ENCODE data around the gene CDC45. TPM values are rescaled to one million over a fixed set of nuclear protein-coding genes. Genes with fewer than 3 reads are reported as not detected.
A peak's percentile ranks its signal among the peaks of the same experiment; 100 is the strongest.

CDC45 gene
- total RNA-seq, 8 experiments from 2014 or later: 0.60 to 28.7 (median 1.2) TPM

DNA sequence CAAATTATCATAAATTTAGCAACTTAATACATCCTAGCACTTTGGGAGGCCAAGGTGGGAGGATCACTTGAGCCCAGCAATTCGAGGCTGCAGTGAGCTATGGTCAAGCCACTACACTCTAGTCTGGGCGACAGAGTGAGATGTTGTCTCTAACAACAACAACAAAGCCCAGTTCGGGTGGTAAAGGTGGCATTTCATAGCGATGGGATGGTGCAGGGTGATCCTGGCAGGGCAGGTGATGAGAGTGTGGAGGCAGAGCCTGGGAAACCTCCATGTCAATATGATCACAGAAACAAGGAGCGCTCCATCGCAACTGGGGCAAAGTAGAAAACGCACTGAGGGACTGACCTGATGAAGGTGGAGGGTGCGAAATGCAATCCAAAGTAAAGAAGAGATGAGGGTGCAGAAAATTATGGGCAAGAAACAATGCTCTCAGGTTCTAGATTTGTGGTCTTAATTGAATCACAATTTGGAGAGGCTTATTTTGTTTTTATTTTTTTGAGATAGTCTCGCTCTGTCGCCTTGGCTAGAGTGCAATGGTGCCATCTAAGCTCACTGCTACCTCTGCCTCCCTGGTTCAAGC, 77.3 kb downstream of the CDC45 start:
- in situ Hi-C loops (cut with MboI; ENCODE audit: low pct_unique_long_range_greater_than_20kb in 2 of 9, low sequenced_read_pairs in 9 of 9, unreplicated experiment in 9 of 9): no loop called here
- ATAC-seq (replicated peaks in 6 of 8): no peak
- WGBS, 10 experiments: 55 to 100% (median 88%) methylated on average over 3 to 9 of the region's 10 CpGs; no CpG with 5 or more reads in 1 of the 10 experiments

DNA sequence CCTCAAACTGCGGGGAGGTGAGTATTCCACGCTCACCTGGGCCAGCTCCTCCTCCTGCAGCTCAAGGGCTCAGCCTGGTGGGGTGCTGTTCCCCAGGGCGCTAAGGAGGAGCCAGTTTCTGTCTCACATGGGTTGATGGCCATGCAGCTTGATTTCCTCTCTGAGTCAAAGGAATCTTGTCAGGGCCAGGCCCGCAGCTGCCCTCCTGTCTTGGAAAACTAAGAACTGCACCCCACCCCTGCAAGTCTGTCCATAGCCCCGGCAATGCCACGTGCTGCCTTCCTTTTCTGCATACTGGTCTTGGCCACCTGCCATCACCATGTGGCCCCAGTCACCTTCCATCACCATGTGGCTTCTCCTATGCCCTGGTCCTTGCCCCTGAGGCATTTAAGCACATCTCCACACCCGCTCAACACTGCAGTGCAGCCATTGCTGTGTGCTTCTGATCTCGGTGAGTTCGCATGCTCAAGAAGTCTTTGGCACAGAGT, 79.6 kb downstream of the CDC45 start:
- in situ Hi-C loops (cut with MboI; ENCODE audit: low pct_unique_long_range_greater_than_20kb in 2 of 9, low sequenced_read_pairs in 9 of 9, unreplicated experiment in 9 of 9): no loop called here
- WGBS, 10 experiments: 48 to 94% (median 75%) methylated on average over 1 to 8 of the region's 9 CpGs; no CpG with 5 or more reads in 2 of the 10 experiments
- Histone ChIP-seq H3K4me1 (replicated peaks in 1 of 2) (no peaks in the 10 kb centered on the region), H3K4me3 (no peak overlapping the region), H3K27ac (no peak overlapping the region)
- peak in 3 of 8 experiments; percentile 55 to 83 (median 70) for ATAC-seq (replicated peaks in 6 of 8)

More for the DNA sequence above, 77.3 kb downstream of the CDC45 start:
- Histone ChIP-seq H3K27ac (no peak overlapping the region), H3K4me3 (no peak overlapping the region), H3K4me1 (replicated peaks in 1 of 2) (no peaks in the 10 kb centered on the region)

DNA sequence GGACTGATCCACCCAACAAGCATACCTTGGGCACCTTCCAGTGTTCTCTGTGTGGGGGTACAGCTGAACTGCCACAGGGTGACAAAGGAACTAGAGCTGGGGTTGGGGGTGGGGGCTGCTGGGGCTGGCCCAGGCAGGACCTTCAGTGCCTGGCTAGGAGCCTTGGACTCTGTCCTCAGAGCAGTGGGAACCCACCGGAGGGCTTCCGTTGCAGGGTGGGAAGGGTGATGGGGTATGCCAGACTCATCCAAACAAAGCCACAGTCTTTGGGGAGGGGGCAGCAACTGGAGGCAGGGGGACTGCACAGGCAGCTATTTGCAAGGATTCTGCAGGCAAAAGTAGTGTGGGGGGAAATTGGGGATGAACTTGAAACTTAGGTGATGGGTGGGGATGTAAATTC, 80.2 kb downstream of the CDC45 start:
- no CpG with 5 or more reads among the region's 2 CpGs for WGBS, 10 experiments
- in situ Hi-C loops (cut with MboI; ENCODE audit: low pct_unique_long_range_greater_than_20kb in 2 of 9, low sequenced_read_pairs in 9 of 9, unreplicated experiment in 9 of 9): no loop called here

DNA sequence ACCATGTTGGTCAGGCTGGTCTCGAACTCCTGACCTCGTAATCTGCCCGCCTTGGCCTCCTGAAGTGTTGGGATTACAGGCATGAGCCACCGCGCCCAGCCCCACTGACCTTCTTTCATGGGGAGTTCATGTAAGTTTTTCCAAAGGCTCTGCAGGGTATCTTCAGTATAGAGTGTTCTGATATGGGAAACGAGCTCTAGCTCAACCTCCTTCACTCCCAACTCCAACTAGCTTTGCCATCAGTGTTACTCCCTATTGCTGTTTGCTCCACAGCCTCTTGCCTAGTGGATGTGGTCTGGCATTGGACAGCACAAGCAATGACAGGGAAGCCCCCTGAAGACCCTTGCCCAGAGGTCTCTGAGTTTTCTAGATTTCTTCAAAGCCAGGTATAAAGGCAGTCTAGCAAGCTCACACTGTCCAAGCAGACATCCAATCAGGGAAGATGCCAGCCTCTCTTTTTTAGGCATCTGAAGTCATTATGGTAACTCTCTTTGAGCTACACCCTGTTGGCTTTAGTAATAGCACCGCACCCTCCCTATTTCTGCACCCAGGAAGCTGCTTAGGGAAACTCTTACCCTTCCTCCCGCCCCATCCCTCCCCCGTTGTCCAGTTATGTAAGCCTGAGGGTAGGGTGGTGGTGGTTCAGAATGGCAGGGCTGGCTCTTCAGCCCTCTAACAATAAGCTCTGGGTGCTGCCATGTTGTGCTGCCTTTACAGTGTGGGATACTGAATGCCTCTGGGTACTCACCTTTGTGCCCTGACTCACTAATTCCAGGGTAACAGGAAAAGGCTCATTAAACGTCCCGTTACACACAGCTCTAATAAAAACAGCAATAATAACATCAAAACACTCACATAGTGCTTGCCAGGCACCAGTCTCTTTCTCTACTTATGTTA, 85.9 kb downstream of the CDC45 start:
- H3K27ac ChIP-seq: no peak overlapping the region
- H3K4me3 ChIP-seq: no peak overlapping the region
- peak in 3 of 8 experiments; percentile 55 to 83 (median 72) for ATAC-seq (replicated peaks in 6 of 8)
- WGBS, 10 experiments: 8 to 100% (median 67%) methylated on average over 2 to 8 of the region's 11 CpGs; no CpG with 5 or more reads in 4 of the 10 experiments
- in situ Hi-C loops (cut with MboI; ENCODE audit: low pct_unique_long_range_greater_than_20kb in 2 of 9, low sequenced_read_pairs in 9 of 9, unreplicated experiment in 9 of 9): no loop called here
- H3K4me1 ChIP-seq (replicated peaks in 1 of 2): no peaks in the 10 kb centered on the region

More for the DNA sequence above, 80.2 kb downstream of the CDC45 start:
- ATAC-seq (replicated peaks in 6 of 8): no peak
- Histone ChIP-seq H3K4me1 (replicated peaks in 1 of 2) (no peaks in the 10 kb centered on the region), H3K27ac (no peak overlapping the region), H3K4me3 (no peak overlapping the region)

DNA sequence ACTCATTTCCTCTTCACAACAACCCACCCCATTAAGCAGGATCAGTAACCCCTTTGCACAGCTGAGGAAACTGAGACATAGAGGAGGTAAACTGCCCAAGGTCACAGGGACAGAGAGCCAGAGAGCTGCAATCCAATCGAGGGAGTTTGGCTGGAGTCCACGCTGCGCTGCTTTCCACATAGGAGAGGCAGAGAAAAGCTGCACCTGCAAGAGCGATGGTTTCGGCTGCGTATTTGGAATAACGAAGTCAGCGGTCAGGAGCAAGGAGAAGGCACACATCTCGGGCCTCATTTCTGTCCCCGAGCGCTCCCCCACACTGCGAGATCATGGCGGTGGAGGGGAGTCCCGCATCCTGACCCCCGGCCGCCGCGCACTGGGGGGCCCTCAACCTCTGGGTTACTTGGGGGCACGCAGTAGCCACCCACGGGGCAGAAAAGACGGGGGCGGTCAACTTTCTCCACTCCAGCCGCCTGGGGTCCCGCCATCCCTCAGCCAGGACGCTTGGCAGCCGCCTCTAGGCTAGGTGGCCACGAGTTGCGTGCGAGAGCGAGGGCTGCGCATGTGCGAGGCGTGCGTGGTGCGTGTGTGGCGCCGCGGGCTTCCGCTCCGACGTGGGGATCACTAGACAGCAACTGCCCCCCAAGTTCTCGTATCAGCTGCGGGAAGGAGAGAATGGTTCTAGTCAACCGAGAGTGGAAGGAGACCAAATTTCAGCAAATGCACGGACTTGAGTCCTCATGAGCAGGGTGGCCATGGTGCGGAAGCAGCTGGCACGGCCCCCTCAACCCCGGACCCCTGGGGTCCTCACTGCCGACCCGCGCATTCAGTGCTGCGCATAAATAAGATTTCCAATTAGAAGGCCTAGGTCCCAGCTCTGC, 86.8 kb downstream of the CDC45 start:
- 60 to 100% (median 87%) methylated on average over 1 to 4 of the region's 52 CpGs; no CpG with 5 or more reads in 4 of the 10 experiments for WGBS, 10 experiments
- no peak for ATAC-seq (replicated peaks in 6 of 8)
- Histone ChIP-seq H3K4me3 (no peak overlapping the region), H3K4me1 (replicated peaks in 1 of 2) (no peaks in the 10 kb centered on the region), H3K27ac (no peak overlapping the region)
- in situ Hi-C loops (cut with MboI; ENCODE audit: low pct_unique_long_range_greater_than_20kb in 2 of 9, low sequenced_read_pairs in 9 of 9, unreplicated experiment in 9 of 9): no loop called here

DNA sequence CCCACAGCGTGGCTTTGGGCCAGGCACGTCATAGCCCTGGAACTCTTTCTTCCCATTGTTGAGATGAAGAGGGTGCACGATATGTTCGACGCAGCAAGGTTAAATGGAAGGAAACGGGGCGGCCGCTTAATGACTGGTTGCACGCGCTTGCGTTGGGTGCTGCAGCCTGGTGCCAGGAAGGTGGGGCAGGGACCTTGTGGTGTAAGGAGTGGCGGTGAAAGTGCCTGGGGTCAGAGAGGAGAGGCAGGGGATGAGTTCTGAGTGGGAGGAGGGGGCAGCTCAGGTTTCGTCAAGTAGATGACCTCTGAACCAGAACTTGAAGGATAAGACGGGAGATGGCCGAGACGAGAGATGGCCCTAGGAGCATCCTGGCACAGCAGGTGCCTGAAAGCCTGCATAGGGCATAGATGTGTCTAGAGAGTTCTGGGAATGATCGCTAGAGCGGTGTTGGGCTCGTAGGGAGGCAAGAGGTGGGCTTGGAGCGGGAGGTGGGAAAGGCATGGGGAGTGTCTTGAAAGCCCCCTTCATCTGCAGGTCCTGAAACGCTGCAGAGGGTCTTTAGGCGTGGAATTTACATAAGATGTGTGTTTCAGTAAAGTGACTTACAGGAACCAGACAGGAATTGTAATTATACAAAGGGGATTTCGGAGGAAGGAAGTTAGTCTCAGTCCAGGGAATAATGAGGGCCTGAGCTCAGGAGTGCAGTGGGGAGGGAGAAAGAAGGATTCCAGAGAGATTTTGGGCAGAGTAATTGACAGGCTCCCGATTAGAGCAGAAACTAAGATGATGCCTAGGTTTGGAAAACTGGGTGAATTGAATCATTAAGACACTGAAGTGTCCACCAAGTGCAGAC, 87.7 kb downstream of the CDC45 start:
- no peak overlapping the region for H3K4me3 ChIP-seq
- WGBS, 10 experiments: 44 to 89% (median 81%) methylated on average over 2 to 17 of the region's 24 CpGs; no CpG with 5 or more reads in 2 of the 10 experiments
- no peaks in the 10 kb centered on the region for H3K4me1 ChIP-seq (replicated peaks in 1 of 2)
- no peak overlapping the region for H3K27ac ChIP-seq
- ATAC-seq (replicated peaks in 6 of 8): no peak
- in situ Hi-C loops (cut with MboI; ENCODE audit: low pct_unique_long_range_greater_than_20kb in 2 of 9, low sequenced_read_pairs in 9 of 9, unreplicated experiment in 9 of 9): no loop called here

DNA sequence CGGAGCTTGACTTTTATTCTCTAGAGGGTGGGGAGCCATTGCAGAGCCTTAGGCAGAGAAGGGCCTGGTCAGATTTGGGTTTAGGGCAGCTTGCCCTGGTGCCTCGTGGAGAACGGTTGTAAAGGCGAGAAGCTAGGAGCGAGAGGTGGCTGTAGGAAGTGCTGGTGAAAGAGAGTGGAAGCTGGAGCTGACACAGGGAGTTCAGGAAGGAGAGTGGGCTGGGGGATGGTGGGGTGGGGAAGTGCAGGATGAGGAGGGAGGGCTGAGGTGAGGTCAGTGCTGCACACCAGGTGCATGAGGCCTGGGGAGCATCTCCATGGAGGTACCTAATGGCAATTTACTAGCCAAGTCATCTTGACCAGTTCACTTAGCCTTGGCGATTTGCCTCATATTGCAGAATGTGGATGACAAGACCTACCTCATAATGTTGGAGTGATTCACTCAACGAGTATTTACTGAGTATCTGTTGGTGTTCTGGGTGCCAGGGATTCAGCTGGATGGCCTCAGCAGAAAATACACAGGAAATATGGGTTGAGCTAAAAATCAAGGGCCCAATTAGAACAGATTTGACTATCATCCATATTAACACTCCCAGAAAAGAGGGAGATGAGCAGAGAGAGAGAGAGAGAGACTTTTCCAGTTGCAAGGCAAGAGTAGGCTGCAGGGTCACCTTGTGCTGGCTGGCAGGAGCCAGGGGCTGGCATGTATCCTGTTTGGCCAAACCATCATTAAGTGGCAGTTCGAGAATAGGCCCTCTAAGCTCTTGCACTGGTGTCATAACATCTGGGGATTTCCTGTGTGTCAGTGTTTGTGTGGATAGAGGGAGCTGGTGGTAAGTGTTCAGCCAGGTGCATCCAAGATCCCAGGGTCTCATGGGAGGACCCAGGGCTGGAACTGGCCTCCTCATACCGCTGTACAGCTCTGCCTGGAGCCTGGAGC, 88.9 kb downstream of the CDC45 start:
- WGBS, 10 experiments: 10 to 80% (median 50%) methylated on average over 1 to 5 of the region's 9 CpGs; no CpG with 5 or more reads in 1 of the 10 experiments
- Histone ChIP-seq H3K4me1 (replicated peaks in 1 of 2) (no peaks in the 10 kb centered on the region), H3K4me3 (no peak overlapping the region), H3K27ac (no peak overlapping the region)
- peak in 1 of 8 experiments; percentile 29 for ATAC-seq (replicated peaks in 6 of 8)
- in situ Hi-C loops (cut with MboI; ENCODE audit: low pct_unique_long_range_greater_than_20kb in 2 of 9, low sequenced_read_pairs in 9 of 9, unreplicated experiment in 9 of 9): no loop called here

DNA sequence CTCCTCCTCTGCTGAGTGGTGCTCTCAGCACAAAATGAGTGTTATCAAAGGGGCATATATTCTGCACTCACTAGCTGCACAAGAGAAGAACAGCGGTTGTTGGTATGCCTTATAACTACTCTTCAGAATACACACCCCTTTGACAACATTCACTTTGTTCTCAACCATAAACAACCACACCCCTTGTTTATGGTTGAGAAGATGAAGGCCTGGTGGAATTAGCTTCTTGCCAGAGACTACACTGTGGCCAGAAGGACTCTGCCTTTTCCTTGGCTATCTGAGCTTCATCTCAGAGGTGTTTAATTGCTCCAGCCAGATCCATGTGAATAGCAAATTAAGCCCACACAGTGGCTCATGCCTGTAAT, 89.5 kb downstream of the CDC45 start:
- Histone ChIP-seq H3K4me3 (no peak overlapping the region), H3K4me1 (replicated peaks in 1 of 2) (no peaks in the 10 kb centered on the region), H3K27ac (no peak overlapping the region)
- 33 to 100% (median 92%) methylated on average over 1 of the region's 1 CpG; no CpG with 5 or more reads in 6 of the 10 experiments for WGBS, 10 experiments
- in situ Hi-C loops (cut with MboI; ENCODE audit: low pct_unique_long_range_greater_than_20kb in 2 of 9, low sequenced_read_pairs in 9 of 9, unreplicated experiment in 9 of 9): no loop called here
- ATAC-seq (replicated peaks in 6 of 8): peak in 2 of 8 experiments; percentile 62 to 63

DNA sequence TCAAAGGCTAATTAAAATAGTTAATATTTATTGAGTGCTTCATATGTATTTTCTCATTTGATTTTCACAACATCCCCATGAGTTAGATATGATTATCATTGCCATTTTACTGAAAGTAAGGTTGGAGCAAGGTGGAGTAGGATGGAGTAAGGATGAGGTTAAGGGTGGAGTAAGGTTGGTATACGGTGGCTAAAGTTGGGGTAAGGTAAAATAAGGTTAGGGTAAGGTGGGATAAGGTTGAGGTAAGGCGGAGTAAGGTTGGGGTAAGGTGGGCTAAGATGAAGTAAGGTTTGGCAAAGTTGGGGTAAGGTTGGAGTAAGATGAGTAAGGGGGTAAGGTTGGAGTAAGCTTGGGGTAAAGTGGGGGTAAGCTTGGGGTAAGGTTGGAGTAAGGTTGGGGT, 90.3 kb downstream of the CDC45 start:
- Histone ChIP-seq H3K4me3 (no peak overlapping the region), H3K27ac (no peak overlapping the region), H3K4me1 (replicated peaks in 1 of 2) (no peaks in the 10 kb centered on the region)
- WGBS, 10 experiments: 50 to 90% (median 82%) methylated on average over 1 to 2 of the region's 2 CpGs; no CpG with 5 or more reads in 2 of the 10 experiments
- in situ Hi-C loops (cut with MboI; ENCODE audit: low pct_unique_long_range_greater_than_20kb in 2 of 9, low sequenced_read_pairs in 9 of 9, unreplicated experiment in 9 of 9): no loop called here
- ATAC-seq (replicated peaks in 6 of 8): no peak

Data from motor neuron (in vitro differentiated cells).